ENCODE data around the gene PPM1M.

Gene PPM1M

GRCh38 chr3:52245322-52246263 lies at the start of gene PPM1M:
Gene PPM1M, plus strand, starts transcription at chr3:52245759. Its CDS starts 66 bp downstream, at chr3:52245825.
- no peak for TF ChIP-seq CTCF (IDR thresholded peaks at IDR 0.05; ENCODE audit: extremely low read depth, insufficient read depth, missing control alignments)

GRCh38 chr3:52195823-52196331 lies 49.7 kb upstream of the PPM1M start:
- DNase-seq (ENCODE audit: low spot score) = no peak
- in situ Hi-C loops (cut with MboI; ENCODE audit: low pct_unique_long_range_greater_than_20kb, low sequenced_read_pairs, unreplicated experiment) = no loop called here
- no peak for TF ChIP-seq CTCF (IDR thresholded peaks at IDR 0.05; ENCODE audit: extremely low read depth, insufficient read depth, missing control alignments)

More at GRCh38 chr3:52245322-52246263, at the start of gene PPM1M:
- in situ Hi-C loops (cut with MboI; ENCODE audit: low pct_unique_long_range_greater_than_20kb, low sequenced_read_pairs, unreplicated experiment) = no loop called here
- DNase-seq (ENCODE audit: low spot score) = peak; percentile 88

- TF ChIP-seq CTCF (IDR thresholded peaks at IDR 0.05; ENCODE audit: extremely low read depth, insufficient read depth, missing control alignments) = no peak
- in situ Hi-C loops (cut with MboI; ENCODE audit: low pct_unique_long_range_greater_than_20kb, low sequenced_read_pairs, unreplicated experiment) = no loop called here
These were observed 48.6 kb upstream of the PPM1M start for GRCh38 chr3:52196977-52197376.

GRCh38 chr3:52197499-52197841 lies 48.1 kb upstream of the PPM1M start:
- no peak for TF ChIP-seq CTCF (IDR thresholded peaks at IDR 0.05; ENCODE audit: extremely low read depth, insufficient read depth, missing control alignments)
- no peak for DNase-seq (ENCODE audit: low spot score)
- in situ Hi-C loops (cut with MboI; ENCODE audit: low pct_unique_long_range_greater_than_20kb, low sequenced_read_pairs, unreplicated experiment) = no loop called here

More at GRCh38 chr3:52196977-52197376, 48.6 kb upstream of the PPM1M start:
- DNase-seq (ENCODE audit: low spot score) = no peak

- in situ Hi-C loops (cut with MboI; ENCODE audit: low pct_unique_long_range_greater_than_20kb, low sequenced_read_pairs, unreplicated experiment) = no loop called here
- peak; percentile 98 for DNase-seq (ENCODE audit: low spot score)
- no peak for TF ChIP-seq CTCF (IDR thresholded peaks at IDR 0.05; ENCODE audit: extremely low read depth, insufficient read depth, missing control alignments)
These were observed 47.5 kb upstream of the PPM1M start, which contains the start of gene ALAS1 for GRCh38 chr3:52197842-52198625. Gene ALAS1, plus strand, starts transcription at chr3:52198160. Its CDS starts 1,082 bp downstream, at chr3:52199242.
